A549 treated with RU486 at 1 μM for 4 hours (cell line): Measurements from ENCODE around the gene LGALS4. TPM values are rescaled to one million over a fixed set of nuclear protein-coding genes. Genes with fewer than 3 reads are reported as not detected.

Source experiments
- total RNA-seq: library from RNA; stranded (reverse); fragments of 200-300 nt; extraction: Qiagen RNA extraction; gene quantifications from 5 replicates; pipeline ENCODE4 v1.2.3, GENCODE V29; 2022; ENCODE audit warnings: low read depth

LGALS4 gene
- total RNA-seq = 0.30 to 1.8 TPM (median 0.78 TPM) in 5 replicates

GRCh38 chr19:38812841-38813320, at the start of gene LGALS4:
LGALS4 (minus strand) TSS chr19:38812945; CDS start chr19:38812886, 59 bp downstream.

GRCh38 chr19:38849860-38850435, 37.2 kb upstream of the LGALS4 start, which contains the start of gene HNRNPL:
HNRNPL (minus strand) TSS chr19:38849986; CDS start chr19:38849966, 20 bp downstream.

DNA sequence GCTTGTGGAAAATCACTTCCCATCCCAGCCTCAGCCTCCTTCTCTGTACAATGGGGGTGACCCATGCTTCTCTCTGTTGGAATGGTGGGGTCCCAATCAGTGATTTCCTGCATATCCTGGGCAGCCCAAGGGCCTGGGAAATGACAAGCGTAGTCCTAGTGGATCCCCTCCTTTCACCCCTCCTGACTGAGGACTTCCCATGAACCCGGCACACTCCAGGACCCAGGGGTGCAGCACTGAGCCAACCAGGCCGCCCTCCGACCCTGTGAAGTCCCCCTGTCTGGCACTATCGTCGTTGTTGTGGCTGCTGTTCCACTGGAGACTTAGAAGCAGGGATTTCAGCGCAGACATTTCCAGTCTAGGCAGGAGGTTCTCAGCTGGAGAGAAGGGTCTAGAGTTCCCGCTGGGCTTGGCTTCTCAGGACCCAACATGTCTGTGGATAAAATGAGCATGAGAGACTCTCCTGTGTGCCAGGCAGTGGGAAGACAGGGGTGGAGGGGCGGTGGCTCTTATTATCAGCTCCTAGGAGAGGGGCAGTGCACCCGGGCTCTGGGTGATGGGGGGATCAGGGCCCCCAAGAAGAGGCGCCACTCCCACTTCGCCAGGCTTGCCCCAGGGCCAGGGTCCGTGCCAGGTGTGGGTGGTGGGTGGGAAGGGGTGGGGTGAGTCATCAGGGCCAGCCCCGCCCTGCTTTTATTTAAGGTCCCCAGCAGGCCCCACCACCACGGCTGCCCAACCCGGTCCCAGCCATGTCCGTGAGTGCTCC, 24.1 kb downstream of the LGALS4 start, which contains the start of gene LGALS7B:
Gene LGALS7B, plus strand, starts transcription at position 723 of the 766 bp plus-strand sequence. Its CDS starts 27 bp downstream, at position 750.

GRCh38 chr19:38773469-38774177, 39.1 kb downstream of the LGALS4 start, which contains the start of gene LGALS7:
LGALS7 (minus strand) TSS chr19:38773517; CDS start chr19:38773492, 25 bp downstream.

Other genes starting within 250 kb of the LGALS4 start
- gene MAP4K1, start 195.0 kb downstream of the LGALS4 start, total RNA-seq = 0.27 to 1.4 TPM (median 0.70 TPM) in 5 replicates
- 692 to 886 TPM (median 749 TPM) in 5 replicates for gene EIF3K, start 193.8 kb downstream of the LGALS4 start, total RNA-seq
- 858 to 1,250 TPM (median 1,162 TPM) in 5 replicates for gene ACTN4, start 165.3 kb downstream of the LGALS4 start, total RNA-seq
- 3.6 to 6.5 TPM (median 5.9 TPM) in 5 replicates for gene CAPN12, start 68.5 kb downstream of the LGALS4 start, total RNA-seq
- 0.82 to 1.0 TPM in 2 of 5 replicates, not detected in the others for gene LGALS7, start 39.4 kb downstream of the LGALS4 start, total RNA-seq
- 0.34 TPM in 1 of 5 replicates, not detected in the others for gene LGALS7B, start 23.7 kb downstream of the LGALS4 start, total RNA-seq
- 322 to 420 TPM (median 344 TPM) in 5 replicates for gene ECH1, start 18.8 kb upstream of the LGALS4 start, total RNA-seq
- gene HNRNPL, start 37.0 kb upstream of the LGALS4 start, total RNA-seq = 346 to 375 TPM (median 352 TPM) in 5 replicates
- 1.8 to 4.3 TPM (median 2.4 TPM) in 5 replicates for gene RINL, start 65.3 kb upstream of the LGALS4 start, total RNA-seq
- 30.9 to 39.0 TPM (median 35.8 TPM) in 5 replicates for gene SIRT2, start 86.7 kb upstream of the LGALS4 start, total RNA-seq
- 64.6 to 117 TPM (median 111 TPM) in 5 replicates for gene NFKBIB, start 87.0 kb upstream of the LGALS4 start, total RNA-seq
- gene CCER2, start 99.2 kb upstream of the LGALS4 start, total RNA-seq = 0.60 to 1.0 TPM (median 0.77 TPM) in 5 replicates
- gene SARS2, start 117.8 kb upstream of the LGALS4 start, total RNA-seq = 47.0 to 60.3 TPM (median 55.3 TPM) in 5 replicates
- gene MRPS12, start 118.0 kb upstream of the LGALS4 start, total RNA-seq = 197 to 307 TPM (median 299 TPM) in 5 replicates
- 63.6 to 91.5 TPM (median 81.3 TPM) in 5 replicates for gene FBXO17, start 162.8 kb upstream of the LGALS4 start, total RNA-seq
- 3.5 to 7.1 TPM (median 4.6 TPM) in 5 replicates for gene FBXO27, start 219.6 kb upstream of the LGALS4 start, total RNA-seq